HEK293T (cell line): ENCODE data around the gene CSNK1G1.
"Not testable (repeated sequence)": the region's sequence is repeated elsewhere in the genome, so short reads cannot be mapped to it uniquely, and the experiment has no call there.

Source experiments
- CTCF ChIA-PET: fragments of 350-600 bp; formaldehyde crosslinking; extraction: SDS; loops from one replicate; lab custom pipeline; 2021; ENCODE audit warnings: antibody characterized with exemption, inconsistent platforms; lab: Yijun Ruan, JAX
- POLR2A ChIA-PET: fragments of 350-600 bp; formaldehyde crosslinking; extraction: SDS; loops from one replicate; lab custom pipeline; 2020; ENCODE audit warnings: antibody characterized with exemption, inconsistent platforms; lab: Yijun Ruan, JAX
- DNase-seq: peaks from one replicate; pipeline ENCODE4 v3.0.0; 2012; ENCODE audit warnings: mixed read lengths; ENCODE audit errors: extremely low spot score
- ARNT ChIP-seq: fragments of 450-650 bp; IDR thresholded peaks from 2 replicates; pipeline ENCODE4 v1.6.1; 2017; ENCODE audit warnings: mild to moderate bottlenecking
- BHLHE40 ChIP-seq: fragments of 450-650 bp; IDR thresholded peaks from 2 replicates; pipeline ENCODE4 v1.6.1; 2016; ENCODE audit warnings: mild to moderate bottlenecking, moderate library complexity, borderline replicate concordance
- CTBP1 ChIP-seq: fragments of 450-650 bp; IDR thresholded peaks from 2 replicates; pipeline ENCODE4 v1.6.1; 2016; ENCODE audit warnings: borderline replicate concordance
- ELF4 ChIP-seq: fragments of 450-650 bp; IDR thresholded peaks from 2 replicates; pipeline ENCODE4 v1.6.1; 2017; ENCODE audit warnings: antibody characterized with exemption
- FOXA1 ChIP-seq: fragments of 450-650 bp; IDR thresholded peaks from 2 replicates; pipeline ENCODE4 v1.6.1; 2016; ENCODE audit warnings: mild to moderate bottlenecking
- FOXK2 ChIP-seq: fragments of 450-650 bp; IDR thresholded peaks from 2 replicates; pipeline ENCODE4 v1.6.1; 2016; ENCODE audit warnings: mild to moderate bottlenecking
- FOXM1 ChIP-seq: fragments of 450-650 bp; IDR thresholded peaks from 2 replicates; pipeline ENCODE4 v1.6.1; 2017; ENCODE audit warnings: mild to moderate bottlenecking, borderline replicate concordance
- HDGF ChIP-seq: fragments of 450-650 bp; IDR thresholded peaks from 2 replicates; pipeline ENCODE4 v1.6.1; 2017; ENCODE audit warnings: antibody characterized with exemption, borderline replicate concordance
- L3MBTL2 ChIP-seq: fragments of 450-650 bp; conservative IDR thresholded peaks from 2 replicates; pipeline ENCODE4 v1.6.1; 2016; ENCODE audit warnings: mild to moderate bottlenecking
- LEF1 ChIP-seq: fragments of 450-650 bp; IDR thresholded peaks from 2 replicates; pipeline ENCODE4 v1.6.1; 2017; ENCODE audit warnings: mild to moderate bottlenecking, borderline replicate concordance
- NFRKB ChIP-seq: fragments of 450-650 bp; IDR thresholded peaks from 2 replicates; pipeline ENCODE4 v1.6.1; 2016; ENCODE audit warnings: mild to moderate bottlenecking, moderate library complexity
- PKNOX1 ChIP-seq: fragments of 450-650 bp; IDR thresholded peaks from 2 replicates; pipeline ENCODE4 v1.6.1; 2016
- SP1 ChIP-seq: fragments of 450-650 bp; IDR thresholded peaks from 2 replicates; pipeline ENCODE4 v1.6.1; 2017
- SUZ12 ChIP-seq: fragments of 450-650 bp; IDR thresholded peaks from 2 replicates; pipeline ENCODE4 v1.6.1; 2016; ENCODE audit warnings: mild to moderate bottlenecking
- TARDBP ChIP-seq: fragments of 450-650 bp; IDR thresholded peaks from 2 replicates; pipeline ENCODE4 v1.6.1; 2016
- ZNF384 ChIP-seq: fragments of 450-650 bp; IDR thresholded peaks from 2 replicates; pipeline ENCODE4 v1.6.1; 2016

The CSNK1G1 gene

DNA sequence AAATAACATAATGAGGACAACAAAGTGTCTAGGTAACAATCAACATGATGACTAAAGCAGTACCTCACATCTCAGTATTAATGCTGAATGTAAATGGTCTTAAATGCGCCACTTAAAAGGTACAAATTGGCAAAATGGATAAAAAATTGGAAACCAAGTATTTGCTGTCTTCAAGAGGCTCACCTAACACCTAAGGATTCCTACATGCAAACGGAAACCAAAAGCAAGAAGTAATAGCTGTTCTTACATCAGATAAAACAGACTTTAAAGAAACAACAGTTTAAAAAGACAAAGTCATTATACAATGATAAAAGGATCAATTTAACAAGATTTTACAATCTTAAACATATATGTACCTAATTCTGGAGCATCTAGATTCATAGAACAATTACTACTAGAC, 22.5 kb downstream of the CSNK1G1 start:
- ChIA-PET CTCF (no interaction called here), POLR2A (no interaction called here)
- no peak for DNase-seq
- TF ChIP-seq SUZ12 (no peak), FOXK2 (no peak), CTBP1 (no peak)

DNA sequence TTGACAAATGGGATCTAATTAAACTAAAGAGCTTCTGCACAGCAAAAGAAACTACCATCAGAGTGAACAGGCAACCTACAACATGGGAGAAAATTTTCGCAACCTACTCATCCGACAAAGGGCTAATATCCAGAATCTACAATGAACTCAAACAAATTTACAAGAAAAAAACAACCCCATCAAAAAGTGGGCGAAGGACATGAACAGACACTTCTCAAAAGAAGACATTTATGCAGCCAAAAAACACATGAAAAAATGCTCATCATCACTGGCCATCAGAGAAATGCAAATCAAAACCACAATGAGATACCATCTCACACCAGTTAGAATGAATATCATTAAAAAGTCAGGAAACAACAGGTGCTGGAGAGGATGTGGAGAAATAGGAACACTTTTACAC, 24.3 kb downstream of the CSNK1G1 start:
- POLR2A ChIA-PET, CTCF ChIA-PET: not testable (repeated sequence)

GRCh38 chr15:64326975-64327374, 29.0 kb downstream of the CSNK1G1 start:
- CTCF ChIA-PET, DNase-seq, POLR2A ChIA-PET: not testable (repeated sequence)

More for the DNA sequence above, 24.3 kb downstream of the CSNK1G1 start:
- DNase-seq: not testable (repeated sequence)

- DNase-seq, POLR2A ChIA-PET, CTCF ChIA-PET: not testable (repeated sequence)
- TF ChIP-seq ZNF384: peak; percentile 93
These were observed 29.5 kb downstream of the CSNK1G1 start for GRCh38 chr15:64326458-64326857.

DNA sequence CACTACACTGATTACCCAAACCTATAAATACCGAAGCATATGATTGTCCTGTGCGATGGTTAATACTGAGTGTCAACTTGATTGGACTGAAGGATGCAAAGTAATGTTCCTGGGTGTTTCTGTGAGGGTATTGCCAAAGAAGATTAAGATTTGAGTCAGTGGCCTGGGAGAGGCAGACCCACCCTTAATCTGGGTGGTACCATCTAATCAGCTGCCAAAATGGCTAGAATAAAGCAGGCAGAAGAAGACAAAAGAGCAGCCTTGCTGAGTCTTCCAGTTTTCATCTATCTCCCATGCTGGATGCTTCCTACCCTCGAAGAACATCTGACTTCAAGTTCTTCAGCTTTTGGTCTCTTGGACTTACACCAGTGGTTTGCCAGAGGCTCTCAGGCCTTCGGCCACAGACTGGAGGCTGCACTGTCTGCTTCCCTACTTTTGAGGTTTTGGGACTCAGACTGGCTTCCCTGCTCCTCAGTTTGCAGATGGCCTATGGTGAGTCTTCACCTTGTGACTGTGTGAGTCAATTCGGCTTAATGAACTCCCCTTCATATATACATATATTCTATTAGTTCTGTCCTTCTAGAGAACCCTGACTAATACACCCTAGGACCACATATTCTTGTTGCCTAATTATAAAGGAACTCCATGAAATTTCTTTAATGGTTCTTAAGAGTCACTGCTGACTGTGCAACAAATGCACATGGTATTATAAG, 31.7 kb downstream of the CSNK1G1 start:
- DNase-seq: no peak
- ChIA-PET CTCF (no interaction called here), POLR2A (no interaction called here)
- TF ChIP-seq ZNF384: no peak
- no peak for TF ChIP-seq PKNOX1
- TF ChIP-seq L3MBTL2: no peak
- TF ChIP-seq LEF1: no peak
- TF ChIP-seq BHLHE40: no peak
- TF ChIP-seq SP1: no peak
- no peak for TF ChIP-seq ELF4
- TF ChIP-seq NFRKB: no peak
- no peak for TF ChIP-seq HDGF
- no peak for TF ChIP-seq SUZ12
- TF ChIP-seq ARNT: no peak
- no peak for TF ChIP-seq FOXA1
- TF ChIP-seq TARDBP: no peak
- no peak for TF ChIP-seq FOXM1
- TF ChIP-seq CTBP1: no peak
- TF ChIP-seq FOXK2: no peak

GRCh38 chr15:64315216-64315615, 40.8 kb downstream of the CSNK1G1 start:
- DNase-seq: peak; percentile 3
- ChIA-PET CTCF (no interaction called here), POLR2A (interaction anchor here (1.3 kb wide), 1 partner anchor 66 kb away, joined by 3 read pairs; no protein-coding TSS in a partner anchor)
- no peak for TF ChIP-seq ARNT
- TF ChIP-seq SUZ12: no peak

DNA sequence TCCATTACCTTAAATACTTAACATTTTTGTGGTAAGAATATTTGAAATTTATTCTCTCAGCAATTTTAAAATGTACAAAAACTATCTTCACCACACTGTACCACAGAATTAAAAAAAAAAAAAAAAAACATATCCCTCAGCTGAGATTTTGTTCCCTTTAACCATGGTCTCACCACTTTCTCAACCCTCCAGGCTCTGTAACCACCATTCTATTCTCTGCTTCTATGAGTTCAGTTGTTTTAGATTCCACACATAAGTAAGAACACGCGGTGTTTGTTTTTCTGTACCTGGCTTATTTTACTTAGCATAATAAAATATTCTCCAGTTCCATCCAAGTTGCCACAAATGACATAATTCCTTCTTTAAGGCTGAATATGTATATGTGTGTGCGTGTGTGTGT, 41.5 kb downstream of the CSNK1G1 start:
- TF ChIP-seq FOXK2: no peak
- TF ChIP-seq HDGF: no peak
- TF ChIP-seq CTBP1: no peak
- TF ChIP-seq BHLHE40: no peak
- TF ChIP-seq SUZ12: no peak
- TF ChIP-seq LEF1: no peak
- TF ChIP-seq L3MBTL2: no peak
- TF ChIP-seq ZNF384: no peak
- TF ChIP-seq SP1: no peak
- TF ChIP-seq FOXA1: no peak
- TF ChIP-seq TARDBP: no peak
- no peak for TF ChIP-seq NFRKB
- TF ChIP-seq ELF4: no peak
- no peak for TF ChIP-seq PKNOX1
- TF ChIP-seq ARNT: no peak
- no peak for TF ChIP-seq FOXM1
- ChIA-PET POLR2A (interaction anchor here (0.7 kb wide), 1 partner anchor 13 kb away, joined by 3 read pairs; no protein-coding TSS in a partner anchor), CTCF (no interaction called here)
- DNase-seq: no peak

DNA sequence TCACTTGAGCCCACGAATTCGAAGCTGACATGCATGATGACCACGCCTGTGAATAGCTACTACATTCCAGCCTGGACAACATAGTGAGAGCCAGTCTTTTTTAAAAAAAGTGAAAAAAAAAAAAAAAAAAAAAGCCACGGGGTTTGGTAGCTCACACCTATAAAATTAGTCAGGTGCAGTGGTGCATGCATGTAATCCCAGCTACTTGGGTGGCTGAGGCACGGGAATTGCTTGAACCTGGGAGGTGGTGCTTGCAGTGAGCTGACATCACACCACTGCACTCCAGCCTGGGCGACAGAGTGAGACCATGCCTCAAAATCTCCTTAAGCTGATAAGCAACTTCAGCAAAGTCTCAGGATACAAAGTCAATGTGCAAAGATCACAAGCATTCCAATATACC, 44.4 kb downstream of the CSNK1G1 start:
- no peak for TF ChIP-seq TARDBP
- TF ChIP-seq SP1: no peak
- no peak for TF ChIP-seq HDGF
- no peak for TF ChIP-seq LEF1
- TF ChIP-seq NFRKB: no peak
- no peak for DNase-seq
- POLR2A ChIA-PET: no interaction called here
- CTCF ChIA-PET: no interaction called here
